GM23338 (cell line): ENCODE measurements around the gene IGF2BP2. TPM values are rescaled to one million over a fixed set of nuclear protein-coding genes. Genes with fewer than 3 reads are reported as not detected.
A peak's percentile ranks its signal among the peaks of the same experiment; 100 is the strongest.

Source experiments
- ATAC-seq: fragments of 200-7000 bp; cut with Tn5 transposase; 3 replicates; pipeline ENCODE4 v1.9.1; 2020
- DNase-seq: peaks from one replicate; pipeline ENCODE4 v3.0.0-alpha.2; 2015; ENCODE audit warnings: low spot score
- H2AFZ ChIP-seq: fragments of 200-600 bp; sonication (generic); 2 replicates; pipeline ENCODE4 v1.8.0; 2016; ENCODE audit warnings: antibody characterized with exemption, mild to moderate bottlenecking, moderate library complexity
- H3F3A ChIP-seq: fragments of 200-600 bp; sonication (generic); replicated peaks from 2 replicates; pipeline ENCODE4 v1.8.0; 2017; ENCODE audit warnings: antibody characterized with exemption, mixed run types, low read depth
- H3K27ac ChIP-seq: fragments of 200-600 bp; sonication (generic); 2 replicates; pipeline ENCODE4 v1.6.1; 2016; ENCODE audit warnings: low read depth
- H3K27me3 ChIP-seq: fragments of 200-600 bp; sonication (generic); 2 replicates; pipeline ENCODE4 v1.8.0; 2016; ENCODE audit warnings: mild to moderate bottlenecking, mixed run types, moderate library complexity; ENCODE audit not compliant: insufficient read depth
- H3K36me3 ChIP-seq: fragments of 200-600 bp; sonication (generic); 2 replicates; pipeline ENCODE4 v1.8.0; 2016; ENCODE audit warnings: mild to moderate bottlenecking; ENCODE audit not compliant: insufficient read depth
- H3K4me1 ChIP-seq: fragments of 200-600 bp; sonication (generic); 2 replicates; pipeline ENCODE4 v1.8.0; 2016; ENCODE audit warnings: mild to moderate bottlenecking, moderate library complexity; ENCODE audit not compliant: insufficient read depth
- H3K4me2 ChIP-seq: fragments of 200-600 bp; sonication (generic); 2 replicates; pipeline ENCODE4 v1.7.1; 2017; ENCODE audit warnings: mixed run types
- H3K4me3 ChIP-seq: fragments of 200-600 bp; sonication (generic); 2 replicates; pipeline ENCODE4 v1.6.1; 2016; ENCODE audit warnings: mixed run types
- H3K79me2 ChIP-seq: fragments of 200-600 bp; sonication (generic); replicated peaks from 2 replicates; pipeline ENCODE4 v1.8.0; 2017; ENCODE audit warnings: mild to moderate bottlenecking; ENCODE audit not compliant: insufficient read depth
- H3K9me2 ChIP-seq: fragments of 200-600 bp; sonication (generic); 2 replicates; pipeline ENCODE4 v1.8.0; 2017; ENCODE audit not compliant: insufficient read depth
- H4K20me1 ChIP-seq: fragments of 200-600 bp; sonication (generic); replicated peaks from 2 replicates; pipeline ENCODE4 v1.8.0; 2017; ENCODE audit warnings: mild to moderate bottlenecking; ENCODE audit not compliant: insufficient read depth
- H3K27ac Mint-ChIP-seq: 2 replicates; pipeline ENCODE4 v1.8.0; 2020; ENCODE audit warnings: inconsistent platforms, mild to moderate bottlenecking, moderate library complexity, mixed read lengths
- H3K27me3 Mint-ChIP-seq: 3 replicates; pipeline ENCODE4 v1.8.0; 2022; ENCODE audit warnings: low read depth, mild to moderate bottlenecking, moderate library complexity, mixed read lengths, inconsistent platforms; ENCODE audit not compliant: insufficient read depth, poor library complexity
- H3K36me3 Mint-ChIP-seq: 3 replicates; pipeline ENCODE4 v1.8.0; 2021; ENCODE audit warnings: low read depth, mild to moderate bottlenecking, inconsistent platforms, moderate library complexity, mixed read lengths
- H3K4me1 Mint-ChIP-seq: 3 replicates; pipeline ENCODE4 v1.8.0; 2020; ENCODE audit warnings: mild to moderate bottlenecking, inconsistent platforms, mixed read lengths
- H3K4me3 Mint-ChIP-seq: 3 replicates; pipeline ENCODE4 v1.8.0; 2021; ENCODE audit warnings: moderate library complexity, mild to moderate bottlenecking, inconsistent platforms, mixed read lengths
- H3K9me3 Mint-ChIP-seq: 3 replicates; pipeline ENCODE4 v1.8.0; 2020; ENCODE audit warnings: moderate library complexity, mild to moderate bottlenecking, inconsistent platforms, mixed read lengths
- CREB1 ChIP-seq: fragments of 250-450 bp; sonication (Bioruptor Pico); IDR thresholded peaks from 2 replicates; pipeline ENCODE4 v1.5.0; 2020; ENCODE audit warnings: low read depth, mild to moderate bottlenecking, moderate library complexity
- EZH2 ChIP-seq: fragments of 200-600 bp; sonication (generic); IDR thresholded peaks from one replicate; pipeline ENCODE4 v1.8.0; 2017; ENCODE audit warnings: antibody characterized with exemption, mild to moderate bottlenecking, low read depth; ENCODE audit not compliant: unreplicated experiment
- EZH2phosphoT487 ChIP-seq: fragments of 200-600 bp; sonication (generic); IDR thresholded peaks from one replicate; pipeline ENCODE4 v1.8.1; 2018; ENCODE audit warnings: antibody characterized with exemption; ENCODE audit not compliant: unreplicated experiment
- NANOG ChIP-seq: IDR thresholded peaks from 2 replicates; pipeline ENCODE4 v1.6.1; 2016; ENCODE audit warnings: antibody characterized with exemption, borderline replicate concordance
- STAT1 ChIP-seq: IDR thresholded peaks from one replicate; pipeline ENCODE4 v1.6.1; 2016; ENCODE audit warnings: antibody characterized with exemption; ENCODE audit not compliant: unreplicated experiment
- ZNF114 ChIP-seq: fragments of 250-450 bp; sonication (Bioruptor Pico); IDR thresholded peaks from 2 replicates; pipeline ENCODE4 v1.5.0; 2020; ENCODE audit warnings: mild to moderate bottlenecking, moderate library complexity
- ZNF331 ChIP-seq: fragments of 250-450 bp; sonication (Bioruptor Pico); IDR thresholded peaks from 2 replicates; pipeline ENCODE4 v1.5.0; 2020; ENCODE audit warnings: low read depth, mild to moderate bottlenecking, moderate library complexity
- polyA plus RNA-seq: library from polyadenylated mRNA; unstranded; fragments of >200 nt; fragmentation: Nextera tagmentation; extraction: Ambion mirVana; gene quantifications from 2 replicates; pipeline ENCODE4 v1.2.1, GENCODE V29; 2016
- total RNA-seq: library from RNA; depleted of rRNA; stranded (reverse); fragments of >200 nt; shearing (Covaris generic); gene quantifications from 2 replicates; pipeline ENCODE4 v1.2.3, GENCODE V29; 2014
- TF ChIP-seq, protein P1 (sequence below): IDR thresholded peaks from 2 replicates; pipeline ENCODE4 v1.6.1; 2016; ENCODE audit warnings: antibody characterized with exemption
- TF ChIP-seq, protein P2 (sequence below), 2 experiments: fragments of 200-600 bp in 1 of 2; sonication (generic) in 1 of 2; conservative IDR thresholded peaks; 2 replicates each; pipeline versions ENCODE4 v1.5.1 to v1.6.1; 2016 to 2017; ENCODE audit warnings: antibody characterized with exemption in 2 of 2, low read depth in 2 of 2, mild to moderate bottlenecking in 2 of 2, moderate library complexity in 1 of 2

The IGF2BP2 gene
- total and polyA plus RNA-seq, 2 experiments from 2014 or later: 82.9 to 84.5 TPM

- TF ChIP-seq EZH2 (no peak), CREB1 (CRISPR knock-in tag) (no peak), NANOG (no peak), STAT1 (no peak), EZH2phosphoT487 (no peak)
- TF ChIP-seq, protein P1, sequence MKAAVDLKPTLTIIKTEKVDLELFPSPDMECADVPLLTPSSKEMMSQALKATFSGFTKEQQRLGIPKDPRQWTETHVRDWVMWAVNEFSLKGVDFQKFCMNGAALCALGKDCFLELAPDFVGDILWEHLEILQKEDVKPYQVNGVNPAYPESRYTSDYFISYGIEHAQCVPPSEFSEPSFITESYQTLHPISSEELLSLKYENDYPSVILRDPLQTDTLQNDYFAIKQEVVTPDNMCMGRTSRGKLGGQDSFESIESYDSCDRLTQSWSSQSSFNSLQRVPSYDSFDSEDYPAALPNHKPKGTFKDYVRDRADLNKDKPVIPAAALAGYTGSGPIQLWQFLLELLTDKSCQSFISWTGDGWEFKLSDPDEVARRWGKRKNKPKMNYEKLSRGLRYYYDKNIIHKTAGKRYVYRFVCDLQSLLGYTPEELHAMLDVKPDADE: no peak
- TF ChIP-seq, protein P2, sequence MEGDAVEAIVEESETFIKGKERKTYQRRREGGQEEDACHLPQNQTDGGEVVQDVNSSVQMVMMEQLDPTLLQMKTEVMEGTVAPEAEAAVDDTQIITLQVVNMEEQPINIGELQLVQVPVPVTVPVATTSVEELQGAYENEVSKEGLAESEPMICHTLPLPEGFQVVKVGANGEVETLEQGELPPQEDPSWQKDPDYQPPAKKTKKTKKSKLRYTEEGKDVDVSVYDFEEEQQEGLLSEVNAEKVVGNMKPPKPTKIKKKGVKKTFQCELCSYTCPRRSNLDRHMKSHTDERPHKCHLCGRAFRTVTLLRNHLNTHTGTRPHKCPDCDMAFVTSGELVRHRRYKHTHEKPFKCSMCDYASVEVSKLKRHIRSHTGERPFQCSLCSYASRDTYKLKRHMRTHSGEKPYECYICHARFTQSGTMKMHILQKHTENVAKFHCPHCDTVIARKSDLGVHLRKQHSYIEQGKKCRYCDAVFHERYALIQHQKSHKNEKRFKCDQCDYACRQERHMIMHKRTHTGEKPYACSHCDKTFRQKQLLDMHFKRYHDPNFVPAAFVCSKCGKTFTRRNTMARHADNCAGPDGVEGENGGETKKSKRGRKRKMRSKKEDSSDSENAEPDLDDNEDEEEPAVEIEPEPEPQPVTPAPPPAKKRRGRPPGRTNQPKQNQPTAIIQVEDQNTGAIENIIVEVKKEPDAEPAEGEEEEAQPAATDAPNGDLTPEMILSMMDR (conservative IDR thresholded peaks at IDR 0.05; ENCODE audit: low read depth in 2 of 2): no peak
Measured at GRCh38 chr3:185750015-185750414, 74.8 kb downstream of the IGF2BP2 start (continued).

DNA sequence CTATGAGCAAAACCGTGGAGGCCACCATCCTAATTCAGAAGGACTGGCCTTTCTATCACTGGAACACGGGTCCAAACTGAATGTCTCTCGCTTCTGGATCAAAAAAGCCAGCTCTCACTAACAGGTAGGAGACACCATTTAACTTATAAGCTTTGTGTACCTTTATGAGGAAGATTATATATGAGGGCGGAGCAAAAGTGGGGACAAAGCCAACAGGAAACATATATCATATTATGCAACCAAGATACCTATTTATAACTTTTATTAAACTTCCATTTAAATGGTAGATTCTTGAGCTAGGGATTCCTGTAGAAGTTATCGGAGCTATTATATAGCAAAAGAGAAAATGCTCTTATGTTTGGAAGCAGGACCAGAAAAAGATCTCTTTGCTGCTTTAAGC lies 78.4 kb downstream of the IGF2BP2 start:
- Histone ChIP-seq H3F3A (peaks cover 6% of the 10 kb centered on the region; the same call in 1 of the 2 replicates), H3K4me1 (peaks cover 49% of the 10 kb centered on the region), H3K79me2 (peaks cover 100% of the 10 kb centered on the region), H3K36me3 (no peaks in the 10 kb centered on the region), H2AFZ (no peak overlapping the region), H3K27me3 (no peaks in the 10 kb centered on the region), H3K4me2 (peak overlapping the region; percentile 1; the same call in 1 of the 2 replicates), H3K4me3 (no peak overlapping the region), H3K9me2 (no peaks in the 10 kb centered on the region), H3K27ac (peak overlapping the region; percentile 41), H4K20me1 (peaks cover 25% of the 10 kb centered on the region)
- Mint-ChIP-seq H3K9me3 (no peaks in the 10 kb centered on the region), H3K4me1 (peaks cover 50% of the 10 kb centered on the region), H3K27ac (no peak overlapping the region), H3K36me3 (peaks cover 6% of the 10 kb centered on the region; the same call in 1 of the 3 replicates), H3K27me3 (peaks cover 12% of the 10 kb centered on the region), H3K4me3 (no peak overlapping the region)
- DNase-seq: no peak
- TF ChIP-seq ZNF114 (CRISPR knock-in tag) (no peak), CREB1 (CRISPR knock-in tag) (no peak), EZH2 (no peak), ZNF331 (CRISPR knock-in tag) (no peak), NANOG (no peak), STAT1 (no peak)
- TF ChIP-seq, protein P2 (conservative IDR thresholded peaks at IDR 0.05; ENCODE audit: low read depth in 2 of 2): no peak
- TF ChIP-seq, protein P1: no peak
- ATAC-seq: no peak
